Measurements from ENCODE around the gene DPH1.

The DPH1 gene

DNA sequence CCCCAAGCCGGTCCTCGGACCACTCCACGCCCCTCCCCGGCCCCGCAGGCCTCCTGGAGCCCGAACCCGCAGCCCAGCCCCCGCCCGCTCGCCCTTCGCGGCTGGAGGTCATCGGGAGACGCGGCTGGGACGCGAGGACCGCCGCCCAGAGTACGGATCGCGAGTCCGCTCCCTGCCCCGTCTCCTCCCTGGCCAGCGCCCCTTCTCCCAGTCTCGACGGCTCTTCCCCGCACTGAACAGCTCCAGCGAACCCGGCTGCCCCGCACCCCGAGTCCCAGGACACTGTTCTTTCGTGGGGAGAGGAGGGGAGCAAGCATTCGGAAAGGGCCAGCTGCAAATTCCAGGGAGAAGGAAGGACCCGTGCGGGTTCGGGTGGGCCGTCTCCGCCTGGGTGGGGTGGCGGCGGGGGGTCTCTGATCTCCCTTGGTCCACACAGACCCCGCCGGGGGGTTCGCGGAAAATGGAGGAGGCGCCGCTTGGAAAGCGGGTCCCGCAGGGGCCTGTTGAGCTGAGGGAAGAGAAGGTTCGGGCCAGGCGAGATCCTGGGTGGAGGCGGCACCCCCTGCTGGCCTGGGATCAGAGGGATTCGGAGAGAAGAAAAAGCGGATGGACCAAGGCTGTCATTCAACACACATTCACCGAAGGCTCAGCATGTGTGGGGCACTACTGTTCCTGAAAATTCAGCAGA is 4.2 kb upstream of the DPH1 start:
- no peaks in the 10 kb centered on the region for H3K36me3 ChIP-seq (ENCODE audit: control insufficient read depth, low read length)
- H3K9me3 ChIP-seq (ENCODE audit: control insufficient read depth, insufficient read depth, low read length) = no peaks in the 10 kb centered on the region
- peaks cover 53% of the 10 kb centered on the region for H3K27me3 ChIP-seq (ENCODE audit: control insufficient read depth, low read length)
- no peaks in the 10 kb centered on the region for H4K20me1 ChIP-seq (ENCODE audit: control insufficient read depth, insufficient read depth, low read depth, low read length)
- H3K9me2 ChIP-seq (replicated peaks; ENCODE audit: control insufficient read depth, low read length) = no peaks in the 10 kb centered on the region
- no peaks in the 10 kb centered on the region for H3F3A ChIP-seq (ENCODE audit: control insufficient read depth, insufficient read depth)
- H3K4me1 ChIP-seq (ENCODE audit: control insufficient read depth, low read length) = peaks cover 15% of the 10 kb centered on the region
- peak overlapping the region; percentile 26; the same call in 1 of the 2 replicates for H3K4me3 ChIP-seq (ENCODE audit: low read length)
- peaks cover 5% of the 10 kb centered on the region for H3K79me2 ChIP-seq (ENCODE audit: control insufficient read depth, low read length)
- no peak overlapping the region for H3K27ac ChIP-seq (ENCODE audit: low read depth, low read length)
- TF ChIP-seq, protein P1, sequence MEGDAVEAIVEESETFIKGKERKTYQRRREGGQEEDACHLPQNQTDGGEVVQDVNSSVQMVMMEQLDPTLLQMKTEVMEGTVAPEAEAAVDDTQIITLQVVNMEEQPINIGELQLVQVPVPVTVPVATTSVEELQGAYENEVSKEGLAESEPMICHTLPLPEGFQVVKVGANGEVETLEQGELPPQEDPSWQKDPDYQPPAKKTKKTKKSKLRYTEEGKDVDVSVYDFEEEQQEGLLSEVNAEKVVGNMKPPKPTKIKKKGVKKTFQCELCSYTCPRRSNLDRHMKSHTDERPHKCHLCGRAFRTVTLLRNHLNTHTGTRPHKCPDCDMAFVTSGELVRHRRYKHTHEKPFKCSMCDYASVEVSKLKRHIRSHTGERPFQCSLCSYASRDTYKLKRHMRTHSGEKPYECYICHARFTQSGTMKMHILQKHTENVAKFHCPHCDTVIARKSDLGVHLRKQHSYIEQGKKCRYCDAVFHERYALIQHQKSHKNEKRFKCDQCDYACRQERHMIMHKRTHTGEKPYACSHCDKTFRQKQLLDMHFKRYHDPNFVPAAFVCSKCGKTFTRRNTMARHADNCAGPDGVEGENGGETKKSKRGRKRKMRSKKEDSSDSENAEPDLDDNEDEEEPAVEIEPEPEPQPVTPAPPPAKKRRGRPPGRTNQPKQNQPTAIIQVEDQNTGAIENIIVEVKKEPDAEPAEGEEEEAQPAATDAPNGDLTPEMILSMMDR (IDR thresholded peaks at IDR 0.05; ENCODE audit: low read depth, low read length, poor library complexity, severe bottlenecking) = peak; percentile 35
- TF ChIP-seq EZH2phosphoT487 (IDR thresholded peaks at IDR 0.05; ENCODE audit: borderline replicate concordance, low read length) = no peak
- peak overlapping the region; percentile 53 for H3K4me2 ChIP-seq (ENCODE audit: low read length)

DNA sequence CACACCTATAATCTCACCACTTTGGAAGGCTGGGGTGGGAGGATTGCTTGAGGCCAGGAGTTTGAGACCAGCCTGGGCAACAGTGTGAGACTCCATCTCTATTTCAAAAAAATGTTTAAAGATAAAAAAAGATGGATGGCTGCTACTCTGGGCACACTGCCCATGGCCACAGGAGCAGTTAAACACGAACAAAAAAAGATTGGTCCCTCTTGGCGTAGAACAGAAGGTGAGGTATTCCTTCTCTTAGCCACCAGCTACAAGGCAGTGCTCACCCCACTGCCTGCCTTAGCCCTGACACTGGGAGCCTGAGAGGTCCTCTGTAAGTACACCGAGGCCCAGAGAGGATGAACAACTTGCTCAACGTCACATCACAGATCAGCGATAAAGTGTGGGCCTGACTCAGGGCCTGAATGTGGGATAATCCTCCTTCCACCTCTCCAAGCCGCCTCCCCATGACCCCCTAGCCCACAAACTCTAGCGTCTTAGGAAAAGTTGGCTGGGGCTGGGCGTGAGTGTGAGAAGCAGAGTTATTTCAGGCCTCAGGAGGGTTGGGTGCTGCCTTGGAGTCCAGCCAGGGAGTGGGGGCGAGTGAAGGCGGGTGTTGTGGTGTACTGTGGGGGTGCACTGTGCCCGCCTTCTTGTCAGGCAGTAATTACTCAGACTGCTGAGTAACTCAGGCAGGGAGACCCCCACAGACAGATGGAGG is 2.3 kb upstream of the DPH1 start:
- no peak overlapping the region for H3K4me3 ChIP-seq (ENCODE audit: low read length)
- H3K9me3 ChIP-seq (ENCODE audit: control insufficient read depth, insufficient read depth, low read length) = no peaks in the 10 kb centered on the region
- H3K36me3 ChIP-seq (ENCODE audit: control insufficient read depth, low read length) = no peaks in the 10 kb centered on the region
- peaks cover 19% of the 10 kb centered on the region for H3K79me2 ChIP-seq (ENCODE audit: control insufficient read depth, low read length)
- no peaks in the 10 kb centered on the region for H3F3A ChIP-seq (ENCODE audit: control insufficient read depth, insufficient read depth)
- peaks cover 42% of the 10 kb centered on the region for H3K27me3 ChIP-seq (ENCODE audit: control insufficient read depth, low read length)
- TF ChIP-seq EZH2phosphoT487 (IDR thresholded peaks at IDR 0.05; ENCODE audit: borderline replicate concordance, low read length) = no peak
- TF ChIP-seq, protein P1 (IDR thresholded peaks at IDR 0.05; ENCODE audit: low read depth, low read length, poor library complexity, severe bottlenecking) = no peak
- peaks cover 20% of the 10 kb centered on the region for H3K4me1 ChIP-seq (ENCODE audit: control insufficient read depth, low read length)
- H3K4me2 ChIP-seq (ENCODE audit: low read length) = no peak overlapping the region
- H3K27ac ChIP-seq (ENCODE audit: low read depth, low read length) = no peak overlapping the region
- no peaks in the 10 kb centered on the region for H4K20me1 ChIP-seq (ENCODE audit: control insufficient read depth, insufficient read depth, low read depth, low read length)
- H3K9me2 ChIP-seq (replicated peaks; ENCODE audit: control insufficient read depth, low read length) = no peaks in the 10 kb centered on the region

DNA sequence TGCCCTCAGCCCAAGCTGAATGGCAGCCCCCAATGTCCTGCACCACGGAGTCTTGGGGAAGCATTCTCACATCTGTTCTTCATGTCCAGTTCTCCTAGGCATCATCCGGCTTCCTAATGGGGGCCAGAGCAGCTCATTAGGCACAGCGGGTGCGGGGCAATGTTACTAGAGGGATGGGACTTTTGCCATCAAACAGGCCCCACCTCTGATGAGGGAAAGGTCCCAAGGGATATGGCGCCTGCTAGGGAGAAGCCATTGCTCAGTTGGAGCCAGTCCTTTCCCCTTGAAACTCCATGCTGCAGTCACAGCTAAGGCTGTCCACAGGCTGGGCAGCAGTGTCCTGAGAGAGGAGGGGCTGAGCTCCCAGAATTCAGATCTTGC is 1.7 kb upstream of the DPH1 start:
- Histone ChIP-seq H3K27ac (ENCODE audit: low read depth, low read length) (no peak overlapping the region), H3F3A (ENCODE audit: control insufficient read depth, insufficient read depth) (no peaks in the 10 kb centered on the region), H3K9me3 (ENCODE audit: control insufficient read depth, insufficient read depth, low read length) (no peaks in the 10 kb centered on the region), H3K9me2 (replicated peaks; ENCODE audit: control insufficient read depth, low read length) (no peaks in the 10 kb centered on the region), H3K4me1 (ENCODE audit: control insufficient read depth, low read length) (peaks cover 20% of the 10 kb centered on the region), H3K4me3 (ENCODE audit: low read length) (no peak overlapping the region), H3K79me2 (ENCODE audit: control insufficient read depth, low read length) (peaks cover 19% of the 10 kb centered on the region), H3K36me3 (ENCODE audit: control insufficient read depth, low read length) (no peaks in the 10 kb centered on the region), H4K20me1 (ENCODE audit: control insufficient read depth, insufficient read depth, low read depth, low read length) (no peaks in the 10 kb centered on the region), H3K27me3 (ENCODE audit: control insufficient read depth, low read length) (peaks cover 37% of the 10 kb centered on the region), H3K4me2 (ENCODE audit: low read length) (no peak overlapping the region)
- TF ChIP-seq, protein P1 (IDR thresholded peaks at IDR 0.05; ENCODE audit: low read depth, low read length, poor library complexity, severe bottlenecking) = no peak
- TF ChIP-seq EZH2phosphoT487 (IDR thresholded peaks at IDR 0.05; ENCODE audit: borderline replicate concordance, low read length) = no peak

Measured in DOHH2 (cell line).